Motor neuron (in vitro differentiated cells): ENCODE results near the gene MUC16. TPM values are rescaled to one million over a fixed set of nuclear protein-coding genes. Genes with fewer than 3 reads are reported as not detected.

Experiments
- ATAC-seq, 8 experiments: fragments of 200-7000 bp; cut with Tn5 transposase; replicated peaks in 6 of 8; 2 replicates each; pipeline ENCODE4 v1.8.0; 2021; ENCODE audit warnings: mild to moderate bottlenecking in 8 of 8, moderate library complexity in 8 of 8
- H3K27ac ChIP-seq, 2 donors: fragments of 250-450 bp; sonication (Bioruptor Pico); 2 replicates each; pipeline ENCODE4 v1.9.0; 2021; ENCODE audit warnings: antibody characterized with exemption in 2 of 2, mild to moderate bottlenecking in 2 of 2, moderate library complexity in 1 of 2
- H3K4me1 ChIP-seq, 2 donors: fragments of 250-450 bp; sonication (Bioruptor Pico); replicated peaks in 1 of 2; 2 replicates each; pipeline ENCODE4 v1.6.1; 2021; ENCODE audit warnings: antibody characterized with exemption in 2 of 2, mild to moderate bottlenecking in 2 of 2, moderate library complexity in 1 of 2
- H3K4me3 ChIP-seq, 5 donors: fragments of 250-450 bp; sonication (Bioruptor Pico); 2 replicates each; pipeline ENCODE4 v1.9.0; 2021; ENCODE audit warnings: antibody characterized with exemption in 5 of 5, mild to moderate bottlenecking in 5 of 5, moderate library complexity in 4 of 5
- WGBS, 10 experiments: fragments of 450-650 bp; shearing (Covaris generic); methylation state at CpG; one replicate each; pipeline ENCODE4 v1.0.0; 2022; 5-methylcytosine and 5-hydroxymethylcytosine counted together
- in situ Hi-C, 9 experiments: fragments of 400-800 bp; cut with MboI; loops; one replicate each; pipeline ENCODE4 v1.15.0; 2021; ENCODE audit warnings: low sequenced_read_pairs in 9 of 9, low pct_unique_long_range_greater_than_20kb in 2 of 9; ENCODE audit not compliant: unreplicated experiment in 9 of 9
- total RNA-seq, 8 experiments: library from RNA; unstranded; fragments of 300-600 nt; gene quantifications; 2 replicates each; pipeline versions ENCODE4 v1.2.3 to v1.2.4, GENCODE V29; 2022

Gene MUC16
- total RNA-seq, 8 experiments from 2014 or later = under 0.01 to 0.33 (median 0.10) TPM; not detected in 1

DNA sequence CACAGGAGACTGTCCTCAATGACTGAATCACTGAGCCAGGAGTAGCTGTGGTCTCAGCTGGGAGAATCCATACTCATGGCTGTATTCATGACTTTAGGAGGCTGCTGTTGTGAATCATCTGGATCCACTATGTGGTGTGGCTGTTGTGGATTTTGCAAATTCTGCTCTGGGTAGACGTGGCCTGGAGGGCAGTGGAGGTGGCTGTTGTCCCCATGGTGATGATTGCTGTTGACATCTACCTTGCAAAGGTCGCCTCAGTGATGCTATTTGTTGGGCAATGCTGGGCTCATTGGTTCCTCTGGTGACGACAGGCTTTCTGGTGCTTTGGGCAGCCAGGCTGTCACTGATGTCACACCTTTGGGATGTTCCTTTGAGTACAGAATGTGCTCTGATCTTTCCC is 23.9 kb downstream of the MUC16 start:
- Histone ChIP-seq H3K27ac (no peak overlapping the region), H3K4me1 (no peaks in the 10 kb centered on the region), H3K4me3 (no peak overlapping the region)
- no peak for ATAC-seq
- in situ Hi-C loops = no loop called here
- 0 to 20% (median 0%) methylated on average over 1 of the region's 3 CpGs; no CpG with 5 or more reads in 7 of the 10 experiments for WGBS, 10 experiments

- in situ Hi-C loops = no loop called here
- WGBS, 10 experiments = 0 to 100% (median 22%) methylated on average over 1 to 4 of the region's 5 CpGs; no CpG with 5 or more reads in 2 of the 10 experiments
- H3K4me3 ChIP-seq = no peak overlapping the region
- no peak for ATAC-seq
- H3K27ac ChIP-seq = no peak overlapping the region
- no peaks in the 10 kb centered on the region for H3K4me1 ChIP-seq
These were observed 36.6 kb downstream of the MUC16 start for GRCh38 chr19:8973501-8974091.

GRCh38 chr19:8965887-8966286 is 44.3 kb downstream of the MUC16 start:
- H3K27ac ChIP-seq = no peak overlapping the region
- WGBS, 10 experiments = 0 to 67% (median 21%) methylated on average over 2 to 4 of the region's 4 CpGs; no CpG with 5 or more reads in 5 of the 10 experiments
- in situ Hi-C loops = no loop called here

More at GRCh38 chr19:8965887-8966286, 44.3 kb downstream of the MUC16 start:
- Histone ChIP-seq H3K4me3 (no peak overlapping the region), H3K4me1 (no peaks in the 10 kb centered on the region)
- no peak for ATAC-seq

Other genes starting within 250 kb of the MUC16 start
- gene ZNF558, start 178.1 kb downstream of the MUC16 start, total RNA-seq = 10 to 100 TPM in 4 of 8 experiments, 1 to 10 TPM in 1, under 1 TPM in 3; 0.25 to 24.0 (median 6.8) TPM
- not detected for gene MBD3L1, start 178.0 kb downstream of the MUC16 start, total RNA-seq
- gene OR1M1, start 76.7 kb upstream of the MUC16 start, total RNA-seq = under 1 TPM in 4 of 8 experiments, not detected in 4; 0.15 to 0.76 (median 0.21) TPM
- under 1 TPM in 5 of 8 experiments, not detected in 3; 0.09 to 0.24 (median 0.13) TPM for gene OR7G2, start 97.1 kb upstream of the MUC16 start, total RNA-seq
- gene OR7G1, start 105.4 kb upstream of the MUC16 start, total RNA-seq = under 1 TPM in 1 of 8 experiments, not detected in 7; 0.21 TPM
- not detected for gene OR7G3, start 116.5 kb upstream of the MUC16 start, total RNA-seq
- 10 to 100 TPM; 20.5 to 36.9 (median 27.8) TPM for gene ZNF317, start 130.0 kb upstream of the MUC16 start, total RNA-seq
- 1 to 10 TPM in 1 of 8 experiments, under 1 TPM in 5, not detected in 2; 0.04 to 1.9 (median 0.27) TPM for gene OR7D2, start 168.6 kb upstream of the MUC16 start, total RNA-seq
- under 1 TPM in 4 of 8 experiments, not detected in 4; 0.05 to 0.29 (median 0.23) TPM for gene OR7D4, start 209.2 kb upstream of the MUC16 start, total RNA-seq
- under 1 TPM in 3 of 8 experiments, not detected in 5; 0.29 to 0.43 (median 0.35) TPM for gene OR7E24, start 240.5 kb upstream of the MUC16 start, total RNA-seq